ENCODE measurements around the gene IKZF3. TPM values are rescaled to one million over a fixed set of nuclear protein-coding genes. Genes with fewer than 3 reads are reported as not detected.

Gene IKZF3
- total and polyA plus RNA-seq, 10 of the 15 experiments (the other 5 are each of a cell fraction or from before 2014, with no cell fraction given): 5.5 to 98.2 (median 47.6) TPM

DNA sequence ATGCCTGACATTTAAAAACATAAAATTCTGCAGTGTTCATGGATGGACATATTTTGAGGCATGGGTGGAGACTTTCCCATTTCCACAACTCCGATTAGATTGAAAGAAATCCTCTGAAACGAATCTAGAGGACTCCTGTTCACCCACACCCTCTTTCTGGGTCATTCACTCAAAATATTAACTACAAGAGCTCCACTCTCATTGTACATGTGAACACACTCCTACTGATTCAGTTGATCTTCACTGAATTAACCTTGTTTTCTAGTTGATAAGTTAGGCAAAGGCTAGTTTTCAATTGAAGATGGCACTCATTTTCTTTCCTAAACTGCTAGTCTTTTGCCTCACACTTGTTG lies 82.3 kb downstream of the IKZF3 start:
- in situ Hi-C loops (cut with MboI) (no loop called here), intact Hi-C loops (cut with micrococcal nuclease; ENCODE audit: unreplicated experiment) (no loop called here)
- DNase-seq (ENCODE audit: low read depth, low spot score) (no peak), ATAC-seq (no peak), FAIRE-seq (no peak)
- Histone ChIP-seq H3K4me3 (no peak overlapping the region), H3K9me3 (replicated peaks; ENCODE audit: control insufficient read depth, insufficient read depth, low read length) (no peaks in the 10 kb centered on the region; the same call in 2 of the 3 replicates), H4K20me1 (ENCODE audit: control insufficient read depth, insufficient read depth) (no peaks in the 10 kb centered on the region), H3K27me3 (replicated peaks in 1 of 2; ENCODE audit: control insufficient read depth in 2 of 2, insufficient read depth in 2 of 2, low read length in 1 of 2) (no peaks in the 10 kb centered on the region), H3K27ac (ENCODE audit: control insufficient read depth, insufficient read depth) (peak overlapping the region; percentile 28; the same call in 1 of the 2 replicates), H3K9ac (ENCODE audit: control insufficient read depth, insufficient read depth, low read length) (no peak overlapping the region), H3K79me2 (ENCODE audit: control insufficient read depth, insufficient read depth, low read length) (peaks cover 71% of the 10 kb centered on the region), H2AFZ (ENCODE audit: control insufficient read depth, low read depth, low read length) (no peak overlapping the region), H3K4me2 (ENCODE audit: control insufficient read depth, insufficient read depth) (no peak overlapping the region), H3K36me3 (ENCODE audit: control insufficient read depth in 2 of 2, insufficient read depth in 2 of 2, low read length in 1 of 2) (peaks cover 3 to 33% of the 10 kb centered on the region in 2 experiments), H3K4me1 (ENCODE audit: control insufficient read depth, insufficient read depth, low read length) (peaks cover 26% of the 10 kb centered on the region)
- CTCF ChIA-PET: interaction anchor here (1.7 to 5.7 kb wide), 2 partner anchors 11 to 160 kb away, joined by 8 to 38 read pairs; no protein-coding TSS in a partner anchor
- no TSS peak for BruUV-seq (replicated peaks)
- SMC1A ChIA-PET (ENCODE audit: uncharacterized antibody, unreplicated experiment): interaction anchor here (1.0 to 6.5 kb wide), 6 partner anchors 11 to 80 kb away, joined by 3 to 54 read pairs (median 4); no protein-coding TSS in a partner anchor
- TF ChIP-seq RELA (IDR thresholded peaks at IDR 0.05; ENCODE audit: borderline replicate concordance, partially characterized antibody) (no peak), SMC3 (IDR thresholded peaks at IDR 0.05; ENCODE audit: borderline replicate concordance, low read length) (no peak), SUZ12 (IDR thresholded peaks at IDR 0.05; ENCODE audit: unreplicated experiment) (no peak), JUNB (IDR thresholded peaks at IDR 0.05) (no peak), POLR2AphosphoS2 (IDR thresholded peaks at IDR 0.05; ENCODE audit: low read depth, low read length) (no peak), HCFC1 (IDR thresholded peaks at IDR 0.05; ENCODE audit: low read length) (no peak), ZNF217 (IDR thresholded peaks at IDR 0.05) (no peak), POLR2A (IDR thresholded peaks at IDR 0.05; ENCODE audit: low read depth, low read length) (no peak)
- TF ChIP-seq, protein P1, sequence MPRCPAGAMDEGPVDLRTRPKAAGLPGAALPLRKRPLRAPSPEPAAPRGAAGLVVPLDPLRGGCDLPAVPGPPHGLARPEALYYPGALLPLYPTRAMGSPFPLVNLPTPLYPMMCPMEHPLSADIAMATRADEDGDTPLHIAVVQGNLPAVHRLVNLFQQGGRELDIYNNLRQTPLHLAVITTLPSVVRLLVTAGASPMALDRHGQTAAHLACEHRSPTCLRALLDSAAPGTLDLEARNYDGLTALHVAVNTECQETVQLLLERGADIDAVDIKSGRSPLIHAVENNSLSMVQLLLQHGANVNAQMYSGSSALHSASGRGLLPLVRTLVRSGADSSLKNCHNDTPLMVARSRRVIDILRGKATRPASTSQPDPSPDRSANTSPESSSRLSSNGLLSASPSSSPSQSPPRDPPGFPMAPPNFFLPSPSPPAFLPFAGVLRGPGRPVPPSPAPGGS (IDR thresholded peaks at IDR 0.05; ENCODE audit: borderline replicate concordance, insufficient read depth, low read depth, low read length, poor library complexity, severe bottlenecking): no peak
- TF ChIP-seq, protein P2, sequence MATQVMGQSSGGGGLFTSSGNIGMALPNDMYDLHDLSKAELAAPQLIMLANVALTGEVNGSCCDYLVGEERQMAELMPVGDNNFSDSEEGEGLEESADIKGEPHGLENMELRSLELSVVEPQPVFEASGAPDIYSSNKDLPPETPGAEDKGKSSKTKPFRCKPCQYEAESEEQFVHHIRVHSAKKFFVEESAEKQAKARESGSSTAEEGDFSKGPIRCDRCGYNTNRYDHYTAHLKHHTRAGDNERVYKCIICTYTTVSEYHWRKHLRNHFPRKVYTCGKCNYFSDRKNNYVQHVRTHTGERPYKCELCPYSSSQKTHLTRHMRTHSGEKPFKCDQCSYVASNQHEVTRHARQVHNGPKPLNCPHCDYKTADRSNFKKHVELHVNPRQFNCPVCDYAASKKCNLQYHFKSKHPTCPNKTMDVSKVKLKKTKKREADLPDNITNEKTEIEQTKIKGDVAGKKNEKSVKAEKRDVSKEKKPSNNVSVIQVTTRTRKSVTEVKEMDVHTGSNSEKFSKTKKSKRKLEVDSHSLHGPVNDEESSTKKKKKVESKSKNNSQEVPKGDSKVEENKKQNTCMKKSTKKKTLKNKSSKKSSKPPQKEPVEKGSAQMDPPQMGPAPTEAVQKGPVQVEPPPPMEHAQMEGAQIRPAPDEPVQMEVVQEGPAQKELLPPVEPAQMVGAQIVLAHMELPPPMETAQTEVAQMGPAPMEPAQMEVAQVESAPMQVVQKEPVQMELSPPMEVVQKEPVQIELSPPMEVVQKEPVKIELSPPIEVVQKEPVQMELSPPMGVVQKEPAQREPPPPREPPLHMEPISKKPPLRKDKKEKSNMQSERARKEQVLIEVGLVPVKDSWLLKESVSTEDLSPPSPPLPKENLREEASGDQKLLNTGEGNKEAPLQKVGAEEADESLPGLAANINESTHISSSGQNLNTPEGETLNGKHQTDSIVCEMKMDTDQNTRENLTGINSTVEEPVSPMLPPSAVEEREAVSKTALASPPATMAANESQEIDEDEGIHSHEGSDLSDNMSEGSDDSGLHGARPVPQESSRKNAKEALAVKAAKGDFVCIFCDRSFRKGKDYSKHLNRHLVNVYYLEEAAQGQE (IDR thresholded peaks at IDR 0.05; ENCODE audit: low read depth, low read length): no peak
- TF ChIP-seq, protein P3, sequence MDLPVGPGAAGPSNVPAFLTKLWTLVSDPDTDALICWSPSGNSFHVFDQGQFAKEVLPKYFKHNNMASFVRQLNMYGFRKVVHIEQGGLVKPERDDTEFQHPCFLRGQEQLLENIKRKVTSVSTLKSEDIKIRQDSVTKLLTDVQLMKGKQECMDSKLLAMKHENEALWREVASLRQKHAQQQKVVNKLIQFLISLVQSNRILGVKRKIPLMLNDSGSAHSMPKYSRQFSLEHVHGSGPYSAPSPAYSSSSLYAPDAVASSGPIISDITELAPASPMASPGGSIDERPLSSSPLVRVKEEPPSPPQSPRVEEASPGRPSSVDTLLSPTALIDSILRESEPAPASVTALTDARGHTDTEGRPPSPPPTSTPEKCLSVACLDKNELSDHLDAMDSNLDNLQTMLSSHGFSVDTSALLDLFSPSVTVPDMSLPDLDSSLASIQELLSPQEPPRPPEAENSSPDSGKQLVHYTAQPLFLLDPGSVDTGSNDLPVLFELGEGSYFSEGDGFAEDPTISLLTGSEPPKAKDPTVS (IDR thresholded peaks at IDR 0.05; ENCODE audit: low read depth, low read length): no peak
- WGBS (ENCODE audit: insufficient coverage, insufficient replicate concordance, low lambda C conversion rate, missing lambda C conversion rate): 93% methylated on average over 2 of the region's 2 CpGs
- POLR2A ChIA-PET: interaction anchor here (0.6 to 3.9 kb wide), 6 partner anchors 10 to 199 kb away, joined by 3 to 18 read pairs (median 3); partner anchors contain the start of gene PSMD3
- RAD21 ChIA-PET (ENCODE audit: unreplicated experiment): interaction anchor here (1.2 to 1.3 kb wide), 2 partner anchors 11 to 65 kb away, joined by 3 to 4 read pairs; no protein-coding TSS in a partner anchor
